ENCODE data around the gene GMPR2.

GMPR2 gene

GRCh38 chr14:24252289-24253124 is 19.8 kb downstream of the GMPR2 start:
- no peak for DNase-seq (ENCODE audit: low read depth in 2 of 2)

GRCh38 chr14:24253936-24254335 is 21.2 kb downstream of the GMPR2 start:
- no peak for DNase-seq (ENCODE audit: low read depth in 2 of 2)

GRCh38 chr14:24254630-24255392 is 22.1 kb downstream of the GMPR2 start:
- DNase-seq (ENCODE audit: low read depth in 2 of 2) = no peak

- DNase-seq (ENCODE audit: low read depth in 2 of 2) = no peak
These were observed 22.7 kb downstream of the GMPR2 start for GRCh38 chr14:24255438-24255837.

GRCh38 chr14:24255931-24256711 is 23.4 kb downstream of the GMPR2 start:
- DNase-seq (ENCODE audit: low read depth in 2 of 2) = no peak

- DNase-seq (ENCODE audit: low read depth in 2 of 2) = no peak
These were observed 24.2 kb downstream of the GMPR2 start for GRCh38 chr14:24256960-24257359.

GRCh38 chr14:24258119-24258518 is 25.4 kb downstream of the GMPR2 start:
- DNase-seq (ENCODE audit: low read depth in 2 of 2) = no peak

- DNase-seq (ENCODE audit: low read depth in 2 of 2) = no peak
These were observed 26.0 kb downstream of the GMPR2 start for GRCh38 chr14:24258548-24259265.

- no peak for DNase-seq (ENCODE audit: low read depth in 2 of 2)
These were observed 26.7 kb downstream of the GMPR2 start for GRCh38 chr14:24259282-24260025.

- no peak for DNase-seq (ENCODE audit: low read depth in 2 of 2)
These were observed 27.5 kb downstream of the GMPR2 start for GRCh38 chr14:24260026-24260779.

- no peak for DNase-seq (ENCODE audit: low read depth in 2 of 2)
These were observed 28.0 kb downstream of the GMPR2 start for GRCh38 chr14:24260780-24261157.

- DNase-seq (ENCODE audit: low read depth in 2 of 2) = no peak
These were observed 28.7 kb downstream of the GMPR2 start for GRCh38 chr14:24261256-24261968.

- no peak for DNase-seq (ENCODE audit: low read depth in 2 of 2)
These were observed 29.2 kb downstream of the GMPR2 start for GRCh38 chr14:24261969-24262327.

GRCh38 chr14:24262821-24263733 is 30.3 kb downstream of the GMPR2 start, which contains the start of gene TGM1:
TGM1 (minus strand) TSS chr14:24263177; CDS start chr14:24262352, 825 bp downstream.
- no peak for DNase-seq (ENCODE audit: low read depth in 2 of 2)

- no peak for DNase-seq (ENCODE audit: low read depth in 2 of 2)
These were observed 31.1 kb downstream of the GMPR2 start for GRCh38 chr14:24263848-24264247.

- no peak for DNase-seq (ENCODE audit: low read depth in 2 of 2)
These were observed 31.6 kb downstream of the GMPR2 start for GRCh38 chr14:24264298-24264697.

GRCh38 chr14:24266344-24267244 is 33.9 kb downstream of the GMPR2 start:
- no peak for DNase-seq (ENCODE audit: low read depth in 2 of 2)

All from activated CD8-positive, alpha-beta memory T cell treated with anti-CD3 and anti-CD28 coated beads for 4 hours (primary cell).